IPS-NIHi7 (cell line): ENCODE results near the gene PDE8A.
"Not testable (repeated sequence)": the region's sequence is repeated elsewhere in the genome, so short reads cannot be mapped to it uniquely, and the experiment has no call there.

ENCODE experiments used
- DNase-seq: peaks from one replicate; pipeline ENCODE4 v3.0.0; 2012; ENCODE audit warnings: mixed read lengths; ENCODE audit errors: extremely low spot score

PDE8A gene

DNA sequence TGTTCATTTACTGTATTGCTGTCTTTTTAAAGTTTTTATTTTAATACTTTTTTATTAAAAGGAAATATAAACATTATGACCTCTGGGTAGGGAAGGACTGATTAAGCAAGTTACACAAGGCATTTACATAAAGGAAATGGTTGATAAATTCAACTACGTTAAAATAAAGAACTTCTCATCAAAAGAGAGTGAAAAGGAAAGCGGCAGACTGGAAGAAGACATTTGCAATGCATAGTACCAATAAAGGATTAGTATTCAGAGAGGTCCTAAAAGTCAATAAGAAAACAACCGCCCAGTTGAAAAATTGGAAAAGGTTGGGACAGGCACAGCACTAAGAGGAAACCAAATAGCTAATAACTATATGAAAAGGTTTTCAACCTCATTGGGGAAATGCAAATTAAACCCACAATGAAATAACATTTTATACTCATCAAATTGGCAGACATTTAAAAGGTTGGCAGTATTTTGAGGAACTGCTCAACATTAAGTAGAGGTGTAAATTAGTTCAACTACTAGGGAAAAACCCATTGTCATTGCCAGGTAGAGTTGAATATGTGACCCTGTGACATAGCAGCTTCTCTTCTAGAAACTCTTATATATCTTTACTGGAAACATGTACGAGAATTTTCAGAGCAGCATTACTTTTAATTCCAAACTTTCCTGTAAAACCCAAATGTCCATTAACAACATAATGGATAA, 9.5 kb downstream of the PDE8A start:
- no peak for DNase-seq

DNA sequence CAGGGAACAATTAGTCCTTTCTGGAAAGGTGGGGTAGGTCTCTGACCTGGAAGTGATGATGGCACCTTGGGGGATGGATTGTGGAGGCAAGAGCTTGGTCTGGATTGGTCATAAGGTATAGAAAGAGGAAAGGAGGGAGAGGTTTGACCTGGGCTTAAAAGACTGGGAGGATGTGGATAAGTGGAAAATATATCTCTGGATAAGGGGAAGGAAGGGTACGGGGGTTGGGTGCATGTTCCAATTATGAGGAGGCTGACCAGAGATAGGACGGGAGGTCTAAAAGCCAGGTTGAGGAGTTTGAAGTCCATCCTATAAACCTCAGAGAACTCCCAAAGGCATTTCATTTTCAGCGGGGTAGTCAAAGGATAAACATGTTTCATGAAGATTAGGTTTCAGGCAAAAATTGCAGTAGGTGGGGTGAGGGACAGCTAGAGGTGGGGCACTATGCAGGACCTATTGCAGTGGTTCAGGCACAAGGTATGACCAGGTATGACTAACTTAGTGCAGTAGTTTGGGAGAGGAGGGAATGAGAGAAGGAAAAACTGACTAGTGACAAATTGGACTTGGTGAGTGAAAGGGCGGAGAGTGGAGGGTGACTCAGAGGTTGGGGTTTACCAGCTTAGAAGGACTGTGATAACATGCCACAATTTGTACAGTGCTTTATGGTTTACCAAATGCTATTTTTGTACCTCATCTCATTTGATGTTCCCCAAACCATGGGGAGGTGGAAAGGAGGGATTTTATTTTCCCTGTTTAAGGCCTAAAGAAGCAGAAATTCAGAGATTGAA, 10.7 kb downstream of the PDE8A start:
- no peak for DNase-seq

GRCh38 chr15:84996055-84996454, 14.4 kb downstream of the PDE8A start:
- DNase-seq = no peak

DNA sequence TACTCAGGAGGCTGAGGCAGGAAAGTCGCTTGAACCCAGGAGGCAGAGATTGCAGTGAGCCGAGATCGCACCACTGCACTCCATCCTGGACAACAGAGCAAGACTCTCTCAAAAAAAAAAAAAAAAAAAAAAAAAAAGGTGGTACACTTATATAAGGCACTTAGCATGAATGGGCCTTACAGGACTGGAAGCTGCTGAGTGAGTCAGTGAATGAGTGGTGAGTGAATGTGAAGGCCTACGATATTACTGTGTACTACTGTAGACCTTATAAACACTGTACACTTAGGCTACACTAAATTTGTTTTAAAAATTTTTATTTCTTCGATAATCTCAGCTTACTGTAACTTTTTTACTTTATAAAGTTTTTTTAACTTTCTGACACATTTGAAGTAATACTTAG, 15.1 kb downstream of the PDE8A start:
- not testable (repeated sequence) for DNase-seq

DNA sequence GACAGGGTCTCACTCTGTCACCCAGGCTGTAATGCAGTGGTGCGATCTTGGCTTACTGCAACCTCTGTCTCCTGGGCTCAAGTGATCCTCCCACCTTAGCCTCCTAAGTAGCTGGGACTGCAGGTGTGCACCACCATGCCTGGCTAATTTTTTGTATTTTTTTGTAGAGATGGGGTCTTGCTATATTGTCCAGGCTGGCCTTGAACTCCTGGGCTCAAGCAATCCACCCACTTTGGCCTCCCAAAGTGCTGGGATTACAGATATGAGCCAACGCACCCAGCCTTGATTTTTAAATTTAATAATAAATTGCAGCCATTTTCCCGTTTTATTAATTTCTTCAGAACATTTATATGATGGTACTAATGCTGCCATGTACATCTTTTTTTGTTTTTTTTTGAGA, 15.6 kb downstream of the PDE8A start:
- not testable (repeated sequence) for DNase-seq

DNA sequence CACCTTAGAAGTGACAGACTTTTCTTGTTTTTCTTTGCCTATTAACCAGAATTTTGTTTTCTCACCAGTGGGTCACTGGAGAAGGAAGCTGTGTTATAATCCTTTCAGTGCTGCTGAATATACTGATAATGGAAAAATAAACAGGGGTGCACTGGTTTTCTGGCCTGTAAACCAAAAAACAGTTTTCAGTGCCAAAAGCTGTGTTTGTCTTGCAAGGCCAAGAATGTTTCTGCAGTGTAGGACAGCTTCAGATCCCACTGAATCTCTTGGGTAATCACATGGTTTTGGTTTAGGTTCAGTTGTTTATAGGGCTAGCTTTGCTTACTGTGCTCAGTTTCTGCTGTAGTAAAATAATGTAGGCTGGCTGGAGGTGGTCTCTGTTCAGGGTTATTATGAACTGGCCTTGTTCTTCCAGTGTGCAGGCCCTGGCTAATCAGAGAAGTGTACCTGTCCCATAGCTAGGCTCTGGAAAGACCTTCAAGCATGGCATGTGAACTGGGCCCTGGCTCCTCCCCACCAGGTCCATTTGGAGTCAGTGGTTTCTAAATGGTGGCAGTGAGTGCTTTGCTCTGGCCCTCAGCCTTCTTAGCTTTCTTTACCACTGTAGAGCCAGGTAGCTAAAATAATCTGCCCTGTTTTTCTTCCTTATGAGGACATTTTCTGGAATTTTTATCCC, 18.7 kb downstream of the PDE8A start:
- DNase-seq = no peak

- DNase-seq = no peak
Measured at GRCh38 chr15:85000937-85001336, 19.3 kb downstream of the PDE8A start.

- no peak for DNase-seq
Measured at GRCh38 chr15:85002517-85002916, 20.9 kb downstream of the PDE8A start.

DNA sequence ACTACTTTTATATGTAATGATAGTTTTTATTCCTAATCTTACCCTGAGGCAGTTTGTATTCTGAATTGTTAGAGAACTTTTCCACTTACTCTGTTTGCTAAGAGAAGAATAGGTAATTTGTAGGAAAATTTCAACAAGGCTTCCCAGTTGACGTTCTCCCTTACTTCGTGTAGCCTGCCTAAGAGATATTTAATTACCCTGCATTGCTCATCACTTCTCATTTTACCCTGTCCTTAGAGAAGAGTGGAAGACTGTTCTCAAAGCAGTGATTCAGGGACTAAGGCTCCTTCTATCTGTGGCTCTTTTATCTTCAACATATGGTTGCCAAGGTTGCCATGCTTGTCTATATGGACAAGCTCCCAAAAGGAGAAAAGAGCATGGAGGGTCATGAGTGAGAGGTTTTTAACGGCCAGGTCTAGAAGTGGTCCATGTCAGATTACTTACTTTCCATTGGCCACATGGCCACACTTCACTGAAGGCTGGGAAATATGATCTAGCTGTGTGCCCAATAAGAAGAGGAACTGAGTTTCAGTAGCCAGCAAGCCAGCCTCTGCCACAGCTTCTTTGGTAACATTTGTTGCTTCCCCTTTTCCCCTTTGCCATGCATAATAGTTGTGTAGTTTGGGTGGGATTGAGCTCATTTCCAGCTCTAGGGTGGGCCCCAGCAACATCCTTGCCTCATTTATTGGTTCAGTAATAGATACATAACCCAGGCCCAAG, 22.1 kb downstream of the PDE8A start:
- DNase-seq = no peak

GRCh38 chr15:85004550-85004949, 22.9 kb downstream of the PDE8A start:
- no peak for DNase-seq

GRCh38 chr15:85005319-85005718, 23.7 kb downstream of the PDE8A start:
- DNase-seq = no peak

DNA sequence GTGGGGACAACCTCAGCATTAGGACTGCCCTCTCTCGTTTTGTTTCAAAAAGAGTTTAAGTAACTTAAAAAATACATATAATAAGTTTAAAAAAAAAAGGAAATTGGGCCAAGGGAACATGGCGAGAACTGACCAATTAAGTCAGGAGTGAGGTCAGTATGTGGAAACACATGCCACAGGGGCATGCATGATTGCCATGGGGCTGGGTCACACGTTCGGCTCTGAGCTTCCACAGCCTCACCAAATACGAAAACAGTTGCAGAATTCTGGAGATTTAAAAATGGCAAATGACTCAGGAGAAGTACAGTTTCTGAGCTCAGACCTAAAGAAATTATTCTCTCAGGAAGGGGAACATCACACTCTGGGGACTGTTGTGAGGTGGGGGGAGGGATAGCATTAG, 24.1 kb downstream of the PDE8A start:
- DNase-seq = no peak

DNA sequence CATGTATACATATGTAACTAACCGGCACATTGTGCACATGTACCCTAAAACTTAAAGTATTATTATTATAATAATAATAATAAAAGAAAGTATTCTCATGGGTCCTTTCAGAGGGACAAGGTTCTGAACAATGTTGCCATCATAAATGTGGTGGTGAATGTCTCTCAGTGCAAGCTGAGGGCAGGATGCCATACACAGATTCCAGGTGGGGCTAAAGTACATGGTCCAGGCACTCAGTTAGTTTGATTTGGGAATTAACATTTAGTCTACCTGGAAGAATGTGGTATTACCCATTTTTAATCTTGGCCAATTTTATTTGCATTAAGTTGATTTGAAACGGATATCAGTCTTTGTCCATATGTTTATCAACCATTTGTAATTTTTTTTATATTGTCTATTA, 24.5 kb downstream of the PDE8A start:
- DNase-seq = no peak

DNA sequence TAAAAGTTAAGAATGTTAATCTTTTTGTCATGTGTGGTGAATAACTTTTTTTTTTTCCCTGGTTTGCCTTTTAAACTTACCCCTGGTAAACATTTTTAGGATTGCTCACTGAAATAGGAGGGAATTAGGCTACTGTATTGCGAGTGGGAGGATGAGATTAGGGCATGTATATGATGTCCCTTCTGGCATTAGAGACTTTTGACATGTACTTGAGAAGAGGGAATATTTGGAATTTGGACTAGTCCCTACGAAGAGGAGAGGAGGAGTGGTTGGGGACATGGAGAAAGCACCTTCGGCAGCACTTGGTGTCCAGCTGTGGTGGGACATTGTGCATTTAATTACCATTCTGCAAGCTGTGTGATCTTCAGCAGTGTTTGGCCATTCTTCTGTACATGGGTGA, 25.0 kb downstream of the PDE8A start:
- DNase-seq = no peak

- DNase-seq = no peak
Measured at GRCh38 chr15:85007137-85007536, 25.5 kb downstream of the PDE8A start.

DNA sequence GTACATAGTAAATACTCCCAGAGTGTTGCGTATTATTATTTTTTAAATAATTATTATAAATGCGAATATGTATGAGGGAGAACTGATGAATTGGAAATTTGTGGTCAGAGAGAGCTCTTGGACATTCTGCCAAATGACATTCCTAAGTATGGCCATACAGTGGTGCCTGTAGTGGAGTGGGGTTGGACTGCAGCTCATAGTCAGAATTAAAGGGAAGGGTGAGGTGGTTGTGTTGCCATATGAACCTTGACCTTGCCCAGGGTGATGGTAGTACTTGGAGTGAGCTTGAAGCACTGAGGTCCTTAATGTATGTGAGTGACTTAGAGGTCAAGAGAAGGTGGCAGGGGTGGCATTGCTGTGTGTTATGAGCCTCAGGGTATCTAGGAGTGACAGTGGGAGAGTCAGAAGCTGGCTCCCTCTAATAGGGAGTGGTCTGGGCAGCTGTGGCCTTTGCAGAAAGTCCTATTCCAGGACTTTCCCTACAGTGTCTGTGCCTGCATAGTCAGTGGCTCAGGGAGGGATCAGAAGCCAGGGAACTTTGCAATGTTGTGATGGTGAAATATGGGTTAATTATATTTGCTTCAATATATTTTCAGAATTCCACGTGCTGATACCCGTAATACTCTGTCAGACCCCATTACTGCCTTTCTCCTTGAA, 26.2 kb downstream of the PDE8A start:
- DNase-seq = no peak

GRCh38 chr15:85008474-85009260, 27.0 kb downstream of the PDE8A start:
- no peak for DNase-seq

DNA sequence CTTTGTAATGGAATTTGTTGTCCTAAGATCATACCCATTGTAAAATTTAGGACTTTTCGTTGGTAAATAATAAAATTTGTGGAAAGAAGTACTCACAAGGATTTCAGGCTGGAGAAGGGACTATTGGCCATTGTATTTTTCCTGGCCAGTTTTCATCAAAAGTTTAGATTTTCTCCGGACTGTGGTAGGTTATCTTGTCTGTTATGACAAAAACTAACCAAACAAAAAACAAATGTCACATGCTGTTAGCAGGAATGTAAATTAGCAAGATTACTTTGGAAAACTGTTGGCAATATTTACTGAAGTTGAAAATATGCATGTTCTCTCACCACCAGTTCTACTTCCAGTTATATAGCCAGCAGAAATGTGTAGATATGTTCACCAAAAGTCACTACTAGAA, 27.8 kb downstream of the PDE8A start:
- DNase-seq = no peak

- DNase-seq = no peak
Measured at GRCh38 chr15:85010071-85010385, 28.4 kb downstream of the PDE8A start.

DNA sequence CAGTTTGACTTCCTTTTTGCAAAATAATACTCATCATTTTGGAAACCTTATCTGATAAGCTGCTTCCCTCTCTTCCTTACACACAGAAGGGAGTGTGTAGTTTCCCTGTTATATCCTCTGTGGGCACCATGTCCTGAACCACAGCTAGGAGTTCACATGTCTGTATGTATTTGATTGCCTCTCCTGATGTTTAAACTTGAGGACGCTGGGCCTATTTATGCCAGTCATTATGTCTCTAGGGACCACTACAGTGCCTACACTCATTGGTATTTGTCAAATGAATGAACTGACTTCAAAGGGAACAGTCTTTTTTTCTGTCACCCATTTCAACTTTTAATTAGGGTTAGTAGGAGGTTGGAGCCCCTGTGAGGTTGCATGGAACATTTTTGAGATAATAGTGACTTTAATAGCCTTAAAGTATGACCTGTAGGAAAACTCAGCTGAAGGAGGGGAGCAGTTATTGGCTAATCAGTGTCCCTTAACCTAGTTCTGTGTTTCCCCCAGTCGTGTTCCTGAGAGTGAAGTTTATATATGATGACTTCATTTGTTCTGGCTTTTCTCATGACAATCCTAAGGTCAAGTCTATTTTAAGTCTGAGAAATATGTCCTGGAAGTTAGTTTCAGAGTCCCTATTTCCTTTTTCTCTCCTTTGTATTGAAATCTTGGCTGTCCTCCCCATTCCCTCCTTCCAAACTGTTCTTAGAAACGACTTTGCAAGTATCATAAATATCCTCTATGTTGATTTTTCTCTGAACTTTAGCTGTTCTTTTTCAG, 28.9 kb downstream of the PDE8A start:
- DNase-seq = no peak
